BJ (cell line): ENCODE results near the gene SNX5. TPM values are rescaled to one million over a fixed set of nuclear protein-coding genes. Genes with fewer than 3 reads are reported as not detected.

Source experiments
- CTCF ChIA-PET: fragments of 350-600 bp; formaldehyde crosslinking; extraction: SDS; loops from one replicate; lab custom pipeline; 2021; ENCODE audit warnings: antibody characterized with exemption, inconsistent platforms; lab: Yijun Ruan, JAX
- POLR2A ChIA-PET: fragments of 300-600 bp; sonication (Branson Sonifier 250); formaldehyde crosslinking; extraction: SDS; loops from one replicate; lab custom pipeline; 2021; ENCODE audit warnings: antibody characterized with exemption; lab: Charles Lee
- DNase-seq: peaks from one replicate; pipeline ENCODE4 v3.0.0-alpha.2; 2011; ENCODE audit warnings: low read depth
- H3K27me3 ChIP-seq: 2 replicates; pipeline ENCODE4 v1.6.0; 2011; ENCODE audit warnings: low read length; ENCODE audit not compliant: control insufficient read depth, insufficient read depth
- H3K36me3 ChIP-seq: 2 replicates; pipeline ENCODE4 v1.5.1; 2011; ENCODE audit warnings: low read length; ENCODE audit not compliant: control insufficient read depth, insufficient read depth
- H3K4me3 ChIP-seq: 2 replicates; pipeline ENCODE4 v1.5.1; 2011; ENCODE audit warnings: low read depth, mild to moderate bottlenecking, control low read depth, low read length
- polyA plus RNA-seq: library from polyadenylated mRNA; depleted of rRNA; stranded (reverse); fragments of >200 nt; gene quantifications from 2 replicates; pipeline ENCODE4 v1.2.3, GENCODE V29; 2011
- TF ChIP-seq, protein P1 (sequence below): IDR thresholded peaks from 2 replicates; pipeline ENCODE4 v1.5.1; 2011; ENCODE audit warnings: low read depth, mild to moderate bottlenecking, control low read depth, inconsistent platforms, low read length, moderate library complexity; ENCODE audit not compliant: insufficient read depth

SNX5 gene
- polyA plus RNA-seq, 1 experiment: 52.7 TPM

DNA sequence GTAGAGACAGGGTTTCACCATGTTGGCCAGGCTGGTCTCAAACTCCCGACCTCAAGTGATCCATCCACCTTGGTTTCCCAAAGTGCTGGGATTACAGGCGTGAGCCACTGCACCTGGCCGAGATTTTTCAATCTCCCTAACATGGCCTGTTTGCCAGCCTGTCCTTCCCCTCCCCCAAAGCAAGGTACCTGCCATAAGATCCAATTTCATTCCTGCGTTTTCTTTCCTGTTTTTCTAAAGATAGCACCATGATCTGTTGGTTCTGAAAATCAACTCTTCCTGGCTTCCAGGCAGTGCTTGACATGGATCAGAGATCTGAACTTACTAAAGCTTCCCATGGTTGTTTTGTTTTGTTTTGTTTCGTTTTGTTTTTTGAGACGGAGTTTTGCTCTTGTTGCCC is 7.7 kb upstream of the SNX5 start:
- H3K27me3 ChIP-seq: no peaks in the 10 kb centered on the region
- CTCF ChIA-PET: no interaction called here
- H3K36me3 ChIP-seq: 0 out of 2 replicates have a peak, but pooled peaks cover 2% of the 10 kb centered on the region
- DNase-seq: no peak
- no peak overlapping the region for H3K4me3 ChIP-seq
- TF ChIP-seq, protein P1, sequence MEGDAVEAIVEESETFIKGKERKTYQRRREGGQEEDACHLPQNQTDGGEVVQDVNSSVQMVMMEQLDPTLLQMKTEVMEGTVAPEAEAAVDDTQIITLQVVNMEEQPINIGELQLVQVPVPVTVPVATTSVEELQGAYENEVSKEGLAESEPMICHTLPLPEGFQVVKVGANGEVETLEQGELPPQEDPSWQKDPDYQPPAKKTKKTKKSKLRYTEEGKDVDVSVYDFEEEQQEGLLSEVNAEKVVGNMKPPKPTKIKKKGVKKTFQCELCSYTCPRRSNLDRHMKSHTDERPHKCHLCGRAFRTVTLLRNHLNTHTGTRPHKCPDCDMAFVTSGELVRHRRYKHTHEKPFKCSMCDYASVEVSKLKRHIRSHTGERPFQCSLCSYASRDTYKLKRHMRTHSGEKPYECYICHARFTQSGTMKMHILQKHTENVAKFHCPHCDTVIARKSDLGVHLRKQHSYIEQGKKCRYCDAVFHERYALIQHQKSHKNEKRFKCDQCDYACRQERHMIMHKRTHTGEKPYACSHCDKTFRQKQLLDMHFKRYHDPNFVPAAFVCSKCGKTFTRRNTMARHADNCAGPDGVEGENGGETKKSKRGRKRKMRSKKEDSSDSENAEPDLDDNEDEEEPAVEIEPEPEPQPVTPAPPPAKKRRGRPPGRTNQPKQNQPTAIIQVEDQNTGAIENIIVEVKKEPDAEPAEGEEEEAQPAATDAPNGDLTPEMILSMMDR: no peak
- POLR2A ChIA-PET: no interaction called here

- TF ChIP-seq, protein P1: no peak
- DNase-seq: no peak
- Histone ChIP-seq H3K4me3 (peak overlapping the region; percentile 21), H3K27me3 (no peaks in the 10 kb centered on the region), H3K36me3 (0 out of 2 replicates have a peak, but pooled peaks cover 2% of the 10 kb centered on the region)
- CTCF ChIA-PET: interaction anchor here (1.2 to 2.2 kb wide), 3 partner anchors 22 to 435 kb away, joined by 3 to 7 read pairs (median 4); no protein-coding TSS in a partner anchor
- POLR2A ChIA-PET: interaction anchor here (0.5 kb wide), 1 partner anchor 13 kb away, joined by 3 read pairs; no protein-coding TSS in a partner anchor
Measured at GRCh38 chr20:17972121-17972520, 3.5 kb upstream of the SNX5 start.

DNA sequence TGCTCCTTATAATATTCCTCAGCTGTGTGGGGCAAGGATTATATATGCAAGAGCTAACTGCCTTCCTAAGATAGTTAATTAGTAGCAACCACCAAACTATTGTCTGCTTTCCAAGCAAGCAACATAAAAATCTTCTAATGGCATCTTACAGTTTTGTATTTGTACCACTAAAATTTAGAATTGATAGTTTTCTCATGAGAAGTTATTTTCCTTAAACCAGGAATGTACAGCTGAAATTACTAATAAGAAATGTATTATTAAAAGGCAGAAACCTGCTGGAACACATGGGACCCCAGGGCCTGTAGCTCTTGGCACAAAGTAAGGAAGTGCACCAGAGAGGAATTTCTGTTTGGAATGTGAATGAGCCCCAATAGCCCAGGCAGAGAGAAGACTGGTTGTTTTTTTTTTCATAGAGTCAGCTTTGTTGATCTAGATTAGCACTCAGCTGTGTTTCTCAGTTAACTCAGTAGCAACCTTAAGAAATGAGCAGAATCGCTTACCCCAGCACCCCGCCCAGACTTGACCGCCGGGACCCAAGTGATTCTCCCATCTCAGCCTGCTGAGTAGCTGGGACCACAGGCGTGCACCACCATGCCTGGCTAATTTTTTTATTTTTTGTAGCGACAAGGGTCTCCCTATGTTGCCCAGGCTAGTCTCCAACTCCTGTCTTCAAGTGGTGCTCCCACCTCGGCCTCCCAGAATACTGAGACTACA is 2.9 kb upstream of the SNX5 start:
- ChIA-PET CTCF (interaction anchor here (0.6 to 2.2 kb wide), 6 partner anchors 14 to 435 kb away, joined by 3 to 7 read pairs (median 3); no protein-coding TSS in a partner anchor), POLR2A (interaction anchor here (0.5 to 0.6 kb wide), 2 partner anchors 13 to 34 kb away, joined by 3 to 4 read pairs; no protein-coding TSS in a partner anchor)
- TF ChIP-seq, protein P1: no peak
- DNase-seq: no peak
- peak overlapping the region; percentile 21 for H3K4me3 ChIP-seq
- no peaks in the 10 kb centered on the region for H3K27me3 ChIP-seq
- 0 out of 2 replicates have a peak, but pooled peaks cover 2% of the 10 kb centered on the region for H3K36me3 ChIP-seq

GRCh38 chr20:17969884-17970409 is 1.4 kb upstream of the SNX5 start:
- TF ChIP-seq, protein P1: no peak
- Histone ChIP-seq H3K4me3 (peak overlapping the region; percentile 84), H3K36me3 (no peaks in the 10 kb centered on the region), H3K27me3 (no peaks in the 10 kb centered on the region)
- CTCF ChIA-PET: interaction anchor here (0.9 to 2.2 kb wide), 5 partner anchors 11 to 466 kb away, joined by 3 to 7 read pairs (median 3); partner anchors contain the start of gene RRBP1
- POLR2A ChIA-PET: no interaction called here
- DNase-seq: no peak

- CTCF ChIA-PET: interaction anchor here (0.9 to 1.3 kb wide), 3 partner anchors 10 to 465 kb away, joined by 3 to 7 read pairs (median 3); partner anchors contain the start of gene RRBP1
- no peak for DNase-seq
- TF ChIP-seq, protein P1: no peak
- Histone ChIP-seq H3K27me3 (no peaks in the 10 kb centered on the region), H3K4me3 (peak overlapping the region; percentile 84), H3K36me3 (no peaks in the 10 kb centered on the region)
- POLR2A ChIA-PET: no interaction called here
Measured at GRCh38 chr20:17969278-17969883, 787 bp upstream of the SNX5 start.
